GM06990 (cell line): Measurements from ENCODE around the gene APBA2.

Experiments used
- DNase-seq: peaks from one replicate; pipeline ENCODE4 v3.0.0-alpha.2; 2011; ENCODE audit not compliant: insufficient read length; ENCODE audit errors: extremely low read depth
- H3K27me3 ChIP-seq: replicated peaks from 2 replicates; pipeline ENCODE4 v1.6.0; 2011; ENCODE audit warnings: low read length; ENCODE audit not compliant: control insufficient read depth, insufficient read depth
- H3K36me3 ChIP-seq: 2 replicates; pipeline ENCODE4 v1.5.1; 2011; ENCODE audit warnings: low read length; ENCODE audit not compliant: control insufficient read depth, insufficient read depth
- H3K4me3 ChIP-seq: replicated peaks from 2 replicates; pipeline ENCODE4 v1.5.1; 2011; ENCODE audit warnings: low read depth, mild to moderate bottlenecking, control low read depth, low read length
- CTCF ChIP-seq: IDR thresholded peaks from 2 replicates; pipeline ENCODE4 v1.5.1; 2011; ENCODE audit warnings: low read length, control low read depth, mild to moderate bottlenecking, inconsistent platforms; ENCODE audit not compliant: insufficient read depth, poor library complexity, severe bottlenecking

APBA2 gene

DNA sequence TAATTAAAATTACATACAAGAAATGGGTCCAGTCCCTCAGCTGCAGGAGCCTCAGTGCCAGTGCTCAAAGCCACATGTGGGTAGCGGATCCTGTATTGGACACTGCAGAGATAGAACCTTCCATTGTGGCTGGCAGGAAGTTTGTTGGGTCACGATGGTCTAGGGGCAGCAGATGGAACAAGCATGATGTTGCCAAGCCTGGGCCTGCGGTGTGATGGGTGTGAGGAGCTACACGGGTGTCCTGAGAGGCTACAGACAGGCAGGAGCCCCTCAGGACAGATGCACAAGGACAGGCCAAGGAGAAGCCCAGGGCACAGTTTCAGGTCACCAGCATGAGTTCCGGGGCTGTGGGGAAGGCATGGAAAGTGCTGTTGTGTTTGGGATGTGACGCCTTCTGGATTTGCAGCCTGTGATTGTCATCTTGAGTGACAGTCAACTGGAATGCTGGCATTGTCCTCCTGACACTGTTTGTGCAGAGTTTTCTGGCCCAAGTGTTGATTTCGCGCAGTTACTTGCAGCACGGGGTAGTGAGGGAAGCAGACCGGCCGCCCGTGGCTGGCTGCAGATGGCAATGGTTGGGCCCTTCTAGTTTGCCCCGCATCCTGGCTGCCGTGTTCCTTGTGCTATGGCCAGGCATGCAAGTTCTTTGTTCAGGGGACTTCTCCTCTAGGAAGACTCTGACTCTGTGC is 206.7 kb downstream of the APBA2 start:
- no peaks in the 10 kb centered on the region for H3K36me3 ChIP-seq
- no peak for DNase-seq
- no peaks in the 10 kb centered on the region; the same call in 1 of the 2 replicates for H3K27me3 ChIP-seq
- no peak for TF ChIP-seq CTCF
- no peak overlapping the region for H3K4me3 ChIP-seq

GRCh38 chr15:29093065-29093435 is 207.3 kb downstream of the APBA2 start:
- Histone ChIP-seq H3K36me3 (no peaks in the 10 kb centered on the region), H3K4me3 (no peak overlapping the region), H3K27me3 (no peaks in the 10 kb centered on the region; the same call in 1 of the 2 replicates)
- no peak for DNase-seq
- no peak for TF ChIP-seq CTCF

GRCh38 chr15:29093696-29094343 is 208.0 kb downstream of the APBA2 start:
- no peak overlapping the region for H3K4me3 ChIP-seq
- DNase-seq, result no peak
- H3K27me3 ChIP-seq, result no peaks in the 10 kb centered on the region; the same call in 1 of the 2 replicates
- TF ChIP-seq CTCF, result no peak
- H3K36me3 ChIP-seq, result no peaks in the 10 kb centered on the region

DNA sequence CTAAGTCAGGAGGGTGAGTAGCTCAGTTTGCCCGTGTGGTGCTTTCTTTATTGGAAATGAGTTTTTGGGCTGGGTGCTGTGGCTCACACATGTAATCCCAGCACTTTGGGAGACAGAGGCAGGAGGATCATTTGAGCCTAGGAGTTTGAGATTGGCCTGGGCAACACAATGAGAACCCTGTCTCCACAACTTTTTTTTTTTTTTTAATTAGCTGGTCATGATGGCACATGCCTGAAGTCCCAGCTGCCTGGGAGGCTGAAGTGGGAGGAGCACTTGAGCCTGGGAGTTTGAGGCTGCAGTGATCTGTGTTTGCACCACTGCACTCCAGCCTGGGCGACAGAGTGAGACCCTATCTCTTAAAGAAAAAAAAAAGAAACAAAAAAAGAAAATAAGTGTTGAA is 208.9 kb downstream of the APBA2 start:
- Histone ChIP-seq H3K36me3 (no peaks in the 10 kb centered on the region), H3K27me3 (no peaks in the 10 kb centered on the region; the same call in 1 of the 2 replicates), H3K4me3 (no peak overlapping the region)
- DNase-seq, result no peak
- no peak for TF ChIP-seq CTCF

- TF ChIP-seq CTCF, result no peak
- H3K36me3 ChIP-seq, result no peaks in the 10 kb centered on the region
- no peak overlapping the region for H3K4me3 ChIP-seq
- H3K27me3 ChIP-seq, result no peaks in the 10 kb centered on the region; the same call in 1 of the 2 replicates
- DNase-seq, result no peak
Measured at GRCh38 chr15:29095746-29096145, 210.0 kb downstream of the APBA2 start.
